Adrenal gland (tissue), 5 donors: ENCODE data around the gene ANKRD33B.

Experiments
- POLR2A ChIP-seq, 2 donors: fragments of 450-650 bp; IDR thresholded peaks; one replicate each; pipeline ENCODE4 v1.6.1; 2017; ENCODE audit warnings: antibody characterized with exemption in 2 of 2, mild to moderate bottlenecking in 2 of 2, moderate library complexity in 1 of 2
- TF ChIP-seq, protein P1 (sequence below), 6 experiments: fragments of 450-650 bp in 4 of 6; fragments of 200-600 bp in 2 of 6; sonication (generic) in 1 of 6; IDR thresholded peaks; 1 replicate in 5 of 6; 2 replicates in 1 of 6; pipeline versions ENCODE4 v1.5.1 to v1.8.0; 2016 to 2021; ENCODE audit warnings: antibody characterized with exemption in 6 of 6, mild to moderate bottlenecking in 2 of 6, moderate library complexity in 1 of 6
- donor health status: DM: no; HTN: no; CAD: no.

DNA sequence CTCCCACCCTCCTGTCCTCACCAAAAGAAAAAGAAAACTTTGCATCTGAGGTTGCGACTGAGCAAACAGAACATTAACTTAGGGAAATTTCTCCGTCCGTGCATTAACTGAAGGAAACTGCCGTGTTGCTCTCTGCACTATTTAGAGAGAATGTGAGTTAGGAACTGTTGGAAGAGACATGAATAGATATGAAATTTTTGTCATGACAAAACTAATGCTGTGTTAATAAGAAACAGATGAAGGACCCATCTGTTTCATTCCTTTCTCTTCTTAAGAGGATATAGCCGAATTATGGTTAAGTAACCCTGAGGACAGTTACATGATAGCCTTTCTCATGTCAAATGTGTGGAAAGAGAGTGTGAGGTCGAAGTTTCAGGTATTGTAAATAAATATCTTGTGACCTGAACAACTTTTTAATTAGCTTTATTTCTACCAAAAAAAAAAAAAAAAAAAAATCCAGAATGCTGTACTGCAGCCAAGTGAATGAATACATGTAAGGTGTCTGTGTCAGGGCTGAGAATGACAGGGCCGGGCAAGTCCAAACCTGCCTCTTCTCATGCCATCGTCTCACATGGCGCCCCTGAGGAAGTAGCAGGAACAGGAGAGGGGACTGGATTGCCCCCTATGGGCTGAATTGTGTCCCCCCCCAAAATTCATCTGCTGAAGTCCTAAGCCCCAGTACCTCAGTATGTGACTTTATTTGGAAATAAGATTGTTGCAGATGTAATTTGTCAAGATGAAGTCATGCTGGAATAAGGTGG lies 35.6 kb upstream of the ANKRD33B start:
- TF ChIP-seq, protein P1, sequence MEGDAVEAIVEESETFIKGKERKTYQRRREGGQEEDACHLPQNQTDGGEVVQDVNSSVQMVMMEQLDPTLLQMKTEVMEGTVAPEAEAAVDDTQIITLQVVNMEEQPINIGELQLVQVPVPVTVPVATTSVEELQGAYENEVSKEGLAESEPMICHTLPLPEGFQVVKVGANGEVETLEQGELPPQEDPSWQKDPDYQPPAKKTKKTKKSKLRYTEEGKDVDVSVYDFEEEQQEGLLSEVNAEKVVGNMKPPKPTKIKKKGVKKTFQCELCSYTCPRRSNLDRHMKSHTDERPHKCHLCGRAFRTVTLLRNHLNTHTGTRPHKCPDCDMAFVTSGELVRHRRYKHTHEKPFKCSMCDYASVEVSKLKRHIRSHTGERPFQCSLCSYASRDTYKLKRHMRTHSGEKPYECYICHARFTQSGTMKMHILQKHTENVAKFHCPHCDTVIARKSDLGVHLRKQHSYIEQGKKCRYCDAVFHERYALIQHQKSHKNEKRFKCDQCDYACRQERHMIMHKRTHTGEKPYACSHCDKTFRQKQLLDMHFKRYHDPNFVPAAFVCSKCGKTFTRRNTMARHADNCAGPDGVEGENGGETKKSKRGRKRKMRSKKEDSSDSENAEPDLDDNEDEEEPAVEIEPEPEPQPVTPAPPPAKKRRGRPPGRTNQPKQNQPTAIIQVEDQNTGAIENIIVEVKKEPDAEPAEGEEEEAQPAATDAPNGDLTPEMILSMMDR (IDR thresholded peaks at IDR 0.05), result no peak
- no peak for TF ChIP-seq POLR2A (IDR thresholded peaks at IDR 0.05)
